Loucy (cell line): ENCODE measurements around the gene ACAA2.

ENCODE experiments used
- CTCF ChIP-seq: fragments of 200-600 bp; sonication (generic); conservative IDR thresholded peaks from 2 replicates; pipeline ENCODE4 v1.5.1; 2014; ENCODE audit warnings: mild to moderate bottlenecking, antibody characterized with exemption, low read length
- EZH2phosphoT487 ChIP-seq: fragments of 200-600 bp; IDR thresholded peaks from 2 replicates; pipeline ENCODE4 v1.6.1; 2018; ENCODE audit warnings: antibody characterized with exemption, mild to moderate bottlenecking, moderate library complexity, borderline replicate concordance

- no peak for TF ChIP-seq CTCF
- no peak for TF ChIP-seq EZH2phosphoT487
Observed at GRCh38 chr18:49757513-49758262, 55.6 kb downstream of the ACAA2 start.
